ENCODE measurements around the gene ARID1A. TPM values are rescaled to one million over a fixed set of nuclear protein-coding genes. Genes with fewer than 3 reads are reported as not detected.

ARID1A gene
- total and polyA plus RNA-seq, 4 donors: 12.2 to 31.9 (median 20.2) TPM

GRCh38 chr1:26723013-26723991 is 27.5 kb downstream of the ARID1A start (continued):
- TF ChIP-seq, protein P1, sequence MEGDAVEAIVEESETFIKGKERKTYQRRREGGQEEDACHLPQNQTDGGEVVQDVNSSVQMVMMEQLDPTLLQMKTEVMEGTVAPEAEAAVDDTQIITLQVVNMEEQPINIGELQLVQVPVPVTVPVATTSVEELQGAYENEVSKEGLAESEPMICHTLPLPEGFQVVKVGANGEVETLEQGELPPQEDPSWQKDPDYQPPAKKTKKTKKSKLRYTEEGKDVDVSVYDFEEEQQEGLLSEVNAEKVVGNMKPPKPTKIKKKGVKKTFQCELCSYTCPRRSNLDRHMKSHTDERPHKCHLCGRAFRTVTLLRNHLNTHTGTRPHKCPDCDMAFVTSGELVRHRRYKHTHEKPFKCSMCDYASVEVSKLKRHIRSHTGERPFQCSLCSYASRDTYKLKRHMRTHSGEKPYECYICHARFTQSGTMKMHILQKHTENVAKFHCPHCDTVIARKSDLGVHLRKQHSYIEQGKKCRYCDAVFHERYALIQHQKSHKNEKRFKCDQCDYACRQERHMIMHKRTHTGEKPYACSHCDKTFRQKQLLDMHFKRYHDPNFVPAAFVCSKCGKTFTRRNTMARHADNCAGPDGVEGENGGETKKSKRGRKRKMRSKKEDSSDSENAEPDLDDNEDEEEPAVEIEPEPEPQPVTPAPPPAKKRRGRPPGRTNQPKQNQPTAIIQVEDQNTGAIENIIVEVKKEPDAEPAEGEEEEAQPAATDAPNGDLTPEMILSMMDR (IDR thresholded peaks at IDR 0.05; ENCODE audit: low read depth, low read length, missing input control): no peak
- TF ChIP-seq FOXA1 (IDR thresholded peaks at IDR 0.05): no peak
- TF ChIP-seq, protein P2, sequence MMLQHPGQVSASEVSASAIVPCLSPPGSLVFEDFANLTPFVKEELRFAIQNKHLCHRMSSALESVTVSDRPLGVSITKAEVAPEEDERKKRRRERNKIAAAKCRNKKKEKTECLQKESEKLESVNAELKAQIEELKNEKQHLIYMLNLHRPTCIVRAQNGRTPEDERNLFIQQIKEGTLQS (IDR thresholded peaks at IDR 0.05): peak; percentile 7
- TF ChIP-seq HNF4G (IDR thresholded peaks at IDR 0.05): no peak
- TF ChIP-seq RXRA (IDR thresholded peaks at IDR 0.05): peak; percentile 9 to 53
- peak; percentile 21 to 47 for TF ChIP-seq JUND (IDR thresholded peaks at IDR 0.05)
- no peak for TF ChIP-seq FOXA2 (IDR thresholded peaks at IDR 0.05)
- TF ChIP-seq EGR1 (IDR thresholded peaks at IDR 0.05; ENCODE audit: low read depth in 2 of 2): no peak
- TF ChIP-seq NR2F2 (IDR thresholded peaks at IDR 0.05): peak; percentile 44
- peak in 1 of 2 donors; percentile 13 for TF ChIP-seq GABPA (IDR thresholded peaks at IDR 0.05 in 1 of 2, conservative IDR thresholded peaks at IDR 0.05 in 1 of 2)
- peak; percentile 49 to 58 for TF ChIP-seq HNF4A (conservative IDR thresholded peaks at IDR 0.05)
- peak; percentile 68 for TF ChIP-seq SP1 (IDR thresholded peaks at IDR 0.05)
- no peak for TF ChIP-seq YY1 (IDR thresholded peaks at IDR 0.05)
- TF ChIP-seq, protein P3, sequence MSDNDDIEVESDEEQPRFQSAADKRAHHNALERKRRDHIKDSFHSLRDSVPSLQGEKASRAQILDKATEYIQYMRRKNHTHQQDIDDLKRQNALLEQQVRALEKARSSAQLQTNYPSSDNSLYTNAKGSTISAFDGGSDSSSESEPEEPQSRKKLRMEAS (IDR thresholded peaks at IDR 0.05): peak; percentile 97

GRCh38 chr1:26724118-26724517 is 28.3 kb downstream of the ARID1A start:
- H3K4me1 ChIP-seq (ENCODE audit: control insufficient read depth in 4 of 4, insufficient read depth in 4 of 4, low read length in 3 of 4): peaks cover 26 to 54% (median 38%) of the 10 kb centered on the region in 4 donors
- H3K9me3 ChIP-seq (ENCODE audit: control insufficient read depth in 4 of 4, low read length in 3 of 4): no peaks in the 10 kb centered on the region
- H3K4me3 ChIP-seq (ENCODE audit: low read depth in 1 of 3, low read length in 3 of 3): no peak overlapping the region
- no peak for DNase-seq (ENCODE audit: low spot score)
- TF ChIP-seq NR2F2 (IDR thresholded peaks at IDR 0.05) (no peak), HNF4A (conservative IDR thresholded peaks at IDR 0.05) (no peak), EGR1 (IDR thresholded peaks at IDR 0.05; ENCODE audit: low read depth in 2 of 2) (no peak), JUND (IDR thresholded peaks at IDR 0.05) (no peak), FOXA2 (IDR thresholded peaks at IDR 0.05) (no peak), FOXA1 (IDR thresholded peaks at IDR 0.05) (no peak)
- TF ChIP-seq, protein P3 (IDR thresholded peaks at IDR 0.05): no peak
- TF ChIP-seq, protein P1 (IDR thresholded peaks at IDR 0.05; ENCODE audit: low read depth, low read length, missing input control): no peak
- H3K27ac ChIP-seq (ENCODE audit: low read depth in 1 of 2, low read length in 2 of 2): peak overlapping the region in 1 of 2 donors; percentile 50
- H3K27me3 ChIP-seq (ENCODE audit: control insufficient read depth in 4 of 4, insufficient read depth in 4 of 4, low read length in 3 of 4): no peaks in the 10 kb centered on the region
- H3K9ac ChIP-seq (ENCODE audit: low read depth in 1 of 2, low read length in 2 of 2): no peak overlapping the region
- H3K36me3 ChIP-seq (ENCODE audit: control insufficient read depth in 4 of 4, insufficient read depth in 3 of 4, low read depth in 1 of 4, low read length in 3 of 4): peaks cover 0 to 4% (median 0%) of the 10 kb centered on the region in 4 donors
- WGBS: 59% methylated on average over 2 of the region's 2 CpGs
